HG03442 (cell line): ENCODE data around the gene SMLR1.
A peak's percentile ranks its signal among the peaks of the same experiment; 100 is the strongest.
"Not testable (repeated sequence)": the region's sequence is repeated elsewhere in the genome, so short reads cannot be mapped to it uniquely, and the experiment has no call there.

Experiments
- ATAC-seq: cut with Tn5 transposase; IDR thresholded peaks from one replicate; pipeline ENCODE4 v1.9.1; 2021; ENCODE audit warnings: mild to moderate bottlenecking, moderate library complexity; ENCODE audit not compliant: unreplicated experiment

SMLR1 gene

GRCh38 chr6:130827247-130828149 lies at the start of gene SMLR1:
SMLR1 (plus strand) TSS chr6:130827406; CDS start chr6:130827414, 8 bp downstream.
- ATAC-seq: no peak

GRCh38 chr6:130778946-130779657 lies 48.1 kb upstream of the SMLR1 start:
- ATAC-seq: no peak

GRCh38 chr6:130779658-130780033 lies 47.6 kb upstream of the SMLR1 start:
- no peak for ATAC-seq

GRCh38 chr6:130780122-130780521 lies 47.1 kb upstream of the SMLR1 start:
- no peak for ATAC-seq

- no peak for ATAC-seq
These were observed 45.6 kb upstream of the SMLR1 start for GRCh38 chr6:130781557-130781956.

GRCh38 chr6:130783416-130784107 lies 43.6 kb upstream of the SMLR1 start:
- ATAC-seq: no peak

- ATAC-seq: peak; percentile 58
These were observed 39.3 kb upstream of the SMLR1 start for GRCh38 chr6:130787726-130788500.

GRCh38 chr6:130788954-130789353 lies 38.3 kb upstream of the SMLR1 start:
- no peak for ATAC-seq

GRCh38 chr6:130794010-130794697 lies 33.1 kb upstream of the SMLR1 start:
- no peak for ATAC-seq

GRCh38 chr6:130794738-130795137 lies 32.5 kb upstream of the SMLR1 start:
- no peak for ATAC-seq

- no peak for ATAC-seq
These were observed 30.8 kb upstream of the SMLR1 start for GRCh38 chr6:130796313-130796905.

- ATAC-seq: no peak
These were observed 30.1 kb upstream of the SMLR1 start for GRCh38 chr6:130797061-130797460.

- not testable (repeated sequence) for ATAC-seq
These were observed 25.8 kb upstream of the SMLR1 start for GRCh38 chr6:130801368-130801767.

GRCh38 chr6:130810307-130811030 lies 16.7 kb upstream of the SMLR1 start:
- no peak for ATAC-seq

- no peak for ATAC-seq
These were observed 15.3 kb upstream of the SMLR1 start for GRCh38 chr6:130811932-130812331.

GRCh38 chr6:130814506-130814905 lies 12.7 kb upstream of the SMLR1 start:
- ATAC-seq: no peak

- no peak for ATAC-seq
These were observed 11.8 kb upstream of the SMLR1 start for GRCh38 chr6:130815200-130816071.

- ATAC-seq: no peak
These were observed 4.5 kb upstream of the SMLR1 start for GRCh38 chr6:130822736-130823135.
